ENCODE results near the gene RNF225. TPM values are rescaled to one million over a fixed set of nuclear protein-coding genes. Genes with fewer than 3 reads are reported as not detected.

RNF225 gene
- total and polyA plus RNA-seq, 9 of the 15 experiments (the other 6 are each of a cell fraction or from before 2014, with no cell fraction given) = 0.33 TPM; not detected in 8

- H3K9me3 ChIP-seq (replicated peaks; ENCODE audit: control insufficient read depth, insufficient read depth, low read depth, low read length) = no peaks in the 10 kb centered on the region
- peaks cover 10% of the 10 kb centered on the region for H4K20me1 ChIP-seq (replicated peaks; ENCODE audit: control insufficient read depth, insufficient read depth, low read length)
- DNase-seq (ENCODE audit: extremely low read depth in 1 of 4, low spot score in 3 of 4) (no peak), ATAC-seq (no peak), FAIRE-seq (no peak)
- H2AFZ ChIP-seq (ENCODE audit: low read depth, low read length) = peak overlapping the region; percentile 76
- H3K4me2 ChIP-seq (ENCODE audit: insufficient read depth, low read length) = peak overlapping the region; percentile 100
- H3K27ac ChIP-seq (ENCODE audit: extremely low read depth, low read depth, low read length) = peak overlapping the region; percentile 93
- peaks cover 29 to 44% of the 10 kb centered on the region in 2 experiments for H3K4me1 ChIP-seq (replicated peaks in 1 of 2; ENCODE audit: control insufficient read depth in 2 of 2, insufficient read depth in 2 of 2, low read length in 2 of 2)
- peak overlapping the region; percentile 98 to 99 for H3K9ac ChIP-seq (ENCODE audit: insufficient read depth in 1 of 2, low read depth in 2 of 2, low read length in 2 of 2)
- no TSS peak for BruUV-seq (replicated peaks)
- 81% methylated on average over 8 of the region's 9 CpGs for WGBS (ENCODE audit: insufficient coverage, low coverage, missing lambda C conversion rate)
- intact Hi-C loops (cut with micrococcal nuclease) (loop anchor here (5.0 kb wide), 1 partner anchor 203 kb away; the partner anchor contains the start of gene ZNF274), in situ Hi-C loops (cut with MboI) (no loop called here)
- H3K9me1 ChIP-seq (ENCODE audit: control insufficient read depth, insufficient read depth, low read length) = no peaks in the 10 kb centered on the region
- POLR2A ChIA-PET = interaction anchor here (0.7 to 1.5 kb wide), 3 partner anchors 20 to 50 kb away, joined by 3 read pairs; partner anchors contain the start of gene ZNF497
- CTCF ChIA-PET (ENCODE audit: low intra/inter-chr PET ratio) = no interaction called here
- H3K36me3 ChIP-seq (ENCODE audit: control insufficient read depth, insufficient read depth, low read length) = peaks cover 27% of the 10 kb centered on the region
- peak overlapping the region; percentile 92 for H3K4me3 ChIP-seq
- no peaks in the 10 kb centered on the region for H3K27me3 ChIP-seq (ENCODE audit: control insufficient read depth in 2 of 2, insufficient read depth in 2 of 2, low read length in 2 of 2)
- peaks cover 61% of the 10 kb centered on the region for H3K79me2 ChIP-seq (ENCODE audit: control insufficient read depth, insufficient read depth, low read length)
- TF ChIP-seq CTCF (IDR thresholded peaks at IDR 0.05 in 2 of 3, conservative IDR thresholded peaks at IDR 0.05 in 1 of 3; ENCODE audit: insufficient read depth in 2 of 3, low read depth in 1 of 3, low read length in 3 of 3) = 0 out of 6 replicates have a peak, but pooled peaks of 1 of the 3 experiments have one; percentile 0
- no peak for TF ChIP-seq REST (IDR thresholded peaks at IDR 0.05; ENCODE audit: borderline replicate concordance)
- TF ChIP-seq REST (CRISPR knock-in tag; IDR thresholded peaks at IDR 0.05; ENCODE audit: low read depth) = no peak
- TF ChIP-seq, protein P1, sequence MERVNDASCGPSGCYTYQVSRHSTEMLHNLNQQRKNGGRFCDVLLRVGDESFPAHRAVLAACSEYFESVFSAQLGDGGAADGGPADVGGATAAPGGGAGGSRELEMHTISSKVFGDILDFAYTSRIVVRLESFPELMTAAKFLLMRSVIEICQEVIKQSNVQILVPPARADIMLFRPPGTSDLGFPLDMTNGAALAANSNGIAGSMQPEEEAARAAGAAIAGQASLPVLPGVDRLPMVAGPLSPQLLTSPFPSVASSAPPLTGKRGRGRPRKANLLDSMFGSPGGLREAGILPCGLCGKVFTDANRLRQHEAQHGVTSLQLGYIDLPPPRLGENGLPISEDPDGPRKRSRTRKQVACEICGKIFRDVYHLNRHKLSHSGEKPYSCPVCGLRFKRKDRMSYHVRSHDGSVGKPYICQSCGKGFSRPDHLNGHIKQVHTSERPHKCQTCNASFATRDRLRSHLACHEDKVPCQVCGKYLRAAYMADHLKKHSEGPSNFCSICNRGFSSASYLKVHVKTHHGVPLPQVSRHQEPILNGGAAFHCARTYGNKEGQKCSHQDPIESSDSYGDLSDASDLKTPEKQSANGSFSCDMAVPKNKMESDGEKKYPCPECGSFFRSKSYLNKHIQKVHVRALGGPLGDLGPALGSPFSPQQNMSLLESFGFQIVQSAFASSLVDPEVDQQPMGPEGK (CRISPR knock-in tag; IDR thresholded peaks at IDR 0.05; ENCODE audit: borderline replicate concordance) = no peak
- TF ChIP-seq UBTF (IDR thresholded peaks at IDR 0.05; ENCODE audit: borderline replicate concordance in 1 of 2, low read depth in 2 of 2, low read length in 2 of 2) = no peak
These were observed 10.1 kb upstream of the RNF225 start for GRCh38 chr19:58385313-58385890.
